Measurements from ENCODE around the gene KAZN. TPM values are rescaled to one million over a fixed set of nuclear protein-coding genes. Genes with fewer than 3 reads are reported as not detected.

The KAZN gene
- total and polyA plus RNA-seq, 2 donors = 7.2 to 8.4 TPM

- no peaks in the 10 kb centered on the region for H3K4me1 ChIP-seq (ENCODE audit: insufficient read depth)
- no peak overlapping the region for H3K4me3 ChIP-seq (ENCODE audit: low read depth, low read length)
- 72% methylated on average over 3 of the region's 3 CpGs for WGBS
- H3K27ac ChIP-seq (ENCODE audit: low read depth) = no peak overlapping the region
- no peaks in the 10 kb centered on the region for H3K36me3 ChIP-seq (ENCODE audit: insufficient read depth)
- DNase-seq (ENCODE audit: extremely low spot score) = no peak
Observed at GRCh38 chr1:14926229-14926628, 327.7 kb downstream of the KAZN start.

GRCh38 chr1:14926818-14927575, 328.5 kb downstream of the KAZN start:
- Histone ChIP-seq H3K4me1 (ENCODE audit: insufficient read depth) (no peaks in the 10 kb centered on the region), H3K4me3 (ENCODE audit: low read depth, low read length) (no peak overlapping the region), H3K36me3 (ENCODE audit: insufficient read depth) (no peaks in the 10 kb centered on the region), H3K27ac (ENCODE audit: low read depth) (no peak overlapping the region)
- DNase-seq (ENCODE audit: extremely low spot score) = no peak
- WGBS = 90% methylated on average over 12 of the region's 12 CpGs

GRCh38 chr1:14928412-14928811, 329.9 kb downstream of the KAZN start:
- Histone ChIP-seq H3K36me3 (ENCODE audit: insufficient read depth) (no peaks in the 10 kb centered on the region), H3K27ac (ENCODE audit: low read depth) (no peak overlapping the region), H3K4me1 (ENCODE audit: insufficient read depth) (no peaks in the 10 kb centered on the region), H3K4me3 (ENCODE audit: low read depth, low read length) (no peak overlapping the region)
- no peak for DNase-seq (ENCODE audit: extremely low spot score)
- 82% methylated on average over 7 of the region's 7 CpGs for WGBS

DNA sequence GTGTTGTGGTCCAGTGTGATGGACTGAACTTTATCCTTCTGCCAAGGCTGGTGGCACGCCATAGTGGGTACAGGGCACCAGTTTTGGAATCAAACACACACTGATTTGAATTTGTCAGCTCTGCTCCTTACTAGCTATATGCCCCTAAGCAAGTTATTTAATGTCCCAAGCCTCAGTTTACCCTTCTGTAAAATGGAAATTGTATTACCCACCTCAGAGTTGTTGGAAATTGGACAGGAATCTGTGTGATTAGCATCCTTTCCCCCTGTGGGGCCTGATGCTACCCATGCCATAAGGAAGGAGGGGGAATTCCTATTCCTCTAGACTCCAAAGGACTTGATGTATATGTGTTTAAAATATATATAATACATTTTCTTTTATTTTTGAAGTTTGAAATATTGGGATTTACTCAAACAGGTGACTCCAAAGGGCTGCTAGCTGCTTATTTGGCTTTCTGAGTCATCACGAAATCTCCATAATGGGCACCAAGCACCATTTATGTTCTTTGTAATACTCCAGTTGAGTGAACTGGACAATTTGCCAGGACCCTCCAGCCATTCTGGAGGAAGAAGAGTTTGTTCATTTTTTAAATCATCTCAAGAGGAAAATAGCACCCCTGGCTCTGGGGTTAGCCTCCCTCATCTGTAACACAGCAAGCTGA, 330.5 kb downstream of the KAZN start:
- H3K4me3 ChIP-seq (ENCODE audit: low read depth, low read length) = no peak overlapping the region

DNA sequence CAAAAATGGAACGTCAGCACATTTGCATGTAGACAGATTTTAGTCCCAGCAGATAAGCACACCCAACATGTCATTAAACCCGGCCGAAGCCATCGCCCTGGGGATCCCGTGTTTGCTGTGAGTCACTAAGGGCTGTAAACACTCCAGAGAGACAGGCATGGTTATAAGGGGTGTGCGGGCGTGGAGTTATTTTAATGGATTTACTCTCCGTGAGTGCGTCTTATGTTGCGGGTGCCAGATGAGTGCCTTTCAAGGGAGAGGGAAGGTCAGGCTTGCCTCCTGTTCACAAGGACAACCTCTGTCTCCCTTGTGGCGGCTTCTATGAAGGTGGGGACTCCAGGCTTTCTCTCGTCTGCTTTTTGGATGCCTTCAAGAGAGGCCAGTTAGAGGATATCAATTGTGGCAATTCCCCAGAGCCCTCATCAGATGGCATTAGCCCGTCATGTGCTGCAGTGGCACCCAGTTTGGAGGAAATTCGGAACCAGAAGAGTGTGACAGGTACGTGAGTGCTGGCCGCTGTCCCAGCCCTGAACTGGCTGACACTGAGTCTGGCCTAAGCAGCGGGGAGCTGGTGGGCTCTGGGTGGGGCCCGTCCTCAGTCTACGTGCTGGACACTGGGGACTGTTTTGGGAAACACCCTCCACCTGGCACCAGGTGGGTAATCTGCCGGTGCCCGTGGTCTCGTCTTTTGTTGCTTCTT, 331.2 kb downstream of the KAZN start:
- Histone ChIP-seq H3K27ac (ENCODE audit: low read depth) (no peak overlapping the region), H3K36me3 (ENCODE audit: insufficient read depth) (no peaks in the 10 kb centered on the region), H3K4me3 (ENCODE audit: low read depth, low read length) (no peak overlapping the region), H3K4me1 (ENCODE audit: insufficient read depth) (no peaks in the 10 kb centered on the region)
- 46% methylated on average over 22 of the region's 22 CpGs for WGBS
- peak; percentile 68 for DNase-seq (ENCODE audit: extremely low spot score)

More for the DNA sequence above, 330.5 kb downstream of the KAZN start:
- WGBS = 91% methylated on average over 2 of the region's 2 CpGs
- Histone ChIP-seq H3K27ac (ENCODE audit: low read depth) (no peak overlapping the region), H3K36me3 (ENCODE audit: insufficient read depth) (no peaks in the 10 kb centered on the region), H3K4me1 (ENCODE audit: insufficient read depth) (no peaks in the 10 kb centered on the region)
- no peak for DNase-seq (ENCODE audit: extremely low spot score)

GRCh38 chr1:14930247-14930965, 331.9 kb downstream of the KAZN start:
- no peaks in the 10 kb centered on the region for H3K4me1 ChIP-seq (ENCODE audit: insufficient read depth)
- DNase-seq (ENCODE audit: extremely low spot score) = no peak
- H3K4me3 ChIP-seq (ENCODE audit: low read depth, low read length) = no peak overlapping the region
- 77% methylated on average over 15 of the region's 15 CpGs for WGBS
- no peak overlapping the region for H3K27ac ChIP-seq (ENCODE audit: low read depth)
- H3K36me3 ChIP-seq (ENCODE audit: insufficient read depth) = no peaks in the 10 kb centered on the region

DNA sequence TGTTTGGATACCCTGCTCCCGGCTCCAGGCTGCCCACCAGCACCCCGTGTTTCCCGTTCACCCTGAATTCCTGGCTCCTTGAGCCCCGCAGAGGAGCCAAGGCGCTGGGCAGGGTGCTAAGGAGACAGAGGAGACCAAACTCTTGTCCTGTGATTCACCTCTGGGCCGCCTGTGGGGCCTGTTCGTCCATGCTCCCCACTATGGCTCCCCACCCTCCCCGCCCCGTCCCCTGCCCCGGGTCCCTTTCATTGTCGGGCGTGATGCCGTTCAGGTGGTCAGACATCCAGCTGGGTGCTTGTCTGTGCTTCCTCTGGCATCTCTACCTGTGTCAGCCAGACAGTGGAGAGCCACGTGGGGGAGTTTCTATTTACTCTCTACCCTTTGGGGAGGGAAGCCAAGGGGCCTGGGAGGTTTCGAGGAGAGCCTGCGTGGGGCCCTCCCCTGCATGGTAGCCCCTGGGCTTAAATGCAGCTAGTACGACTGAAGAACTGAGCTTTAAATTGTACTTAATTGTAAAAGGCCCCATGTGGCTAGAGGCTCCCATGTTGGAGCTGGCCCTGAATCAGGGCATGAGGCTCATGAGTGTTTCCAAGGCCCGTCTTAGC, 333.7 kb downstream of the KAZN start:
- Histone ChIP-seq H3K4me3 (ENCODE audit: low read depth, low read length) (no peak overlapping the region), H3K4me1 (ENCODE audit: insufficient read depth) (no peaks in the 10 kb centered on the region), H3K27ac (ENCODE audit: low read depth) (no peak overlapping the region), H3K36me3 (ENCODE audit: insufficient read depth) (no peaks in the 10 kb centered on the region)
- DNase-seq (ENCODE audit: extremely low spot score) = no peak
- WGBS = 94% methylated on average over 18 of the region's 18 CpGs

DNA sequence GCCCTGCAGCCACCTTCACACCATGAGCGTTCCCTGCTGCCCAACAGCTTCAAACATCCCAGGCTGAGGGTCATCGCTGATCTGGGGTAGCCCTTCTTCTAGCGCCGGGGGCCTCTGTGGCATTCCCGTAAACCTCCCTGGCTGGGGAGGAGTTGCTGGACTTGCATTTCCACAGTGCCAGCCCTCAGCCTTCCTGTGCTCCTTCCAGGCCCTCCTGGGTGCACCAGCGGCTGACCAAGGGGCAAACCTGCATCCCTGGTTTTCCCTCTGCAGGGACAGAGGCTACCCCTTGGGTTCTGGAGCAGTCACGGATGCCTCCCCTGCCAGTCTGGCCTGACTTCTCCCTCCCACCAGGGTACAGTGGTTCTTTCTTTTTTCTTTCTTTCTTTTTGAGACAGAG, 336.4 kb downstream of the KAZN start:
- 95% methylated on average over 7 of the region's 7 CpGs for WGBS
- no peak overlapping the region for H3K27ac ChIP-seq (ENCODE audit: low read depth)
- no peak overlapping the region for H3K4me3 ChIP-seq (ENCODE audit: low read depth, low read length)
- H3K36me3 ChIP-seq (ENCODE audit: insufficient read depth) = no peaks in the 10 kb centered on the region
- no peaks in the 10 kb centered on the region for H3K4me1 ChIP-seq (ENCODE audit: insufficient read depth)
- no peak for DNase-seq (ENCODE audit: extremely low spot score)

GRCh38 chr1:14936815-14937214, 338.3 kb downstream of the KAZN start:
- DNase-seq (ENCODE audit: extremely low spot score) = no peak
- Histone ChIP-seq H3K4me1 (ENCODE audit: insufficient read depth) (no peaks in the 10 kb centered on the region), H3K27ac (ENCODE audit: low read depth) (no peak overlapping the region), H3K36me3 (ENCODE audit: insufficient read depth) (no peaks in the 10 kb centered on the region), H3K4me3 (ENCODE audit: low read depth, low read length) (no peak overlapping the region)
- WGBS = 87% methylated on average over 6 of the region's 6 CpGs

DNA sequence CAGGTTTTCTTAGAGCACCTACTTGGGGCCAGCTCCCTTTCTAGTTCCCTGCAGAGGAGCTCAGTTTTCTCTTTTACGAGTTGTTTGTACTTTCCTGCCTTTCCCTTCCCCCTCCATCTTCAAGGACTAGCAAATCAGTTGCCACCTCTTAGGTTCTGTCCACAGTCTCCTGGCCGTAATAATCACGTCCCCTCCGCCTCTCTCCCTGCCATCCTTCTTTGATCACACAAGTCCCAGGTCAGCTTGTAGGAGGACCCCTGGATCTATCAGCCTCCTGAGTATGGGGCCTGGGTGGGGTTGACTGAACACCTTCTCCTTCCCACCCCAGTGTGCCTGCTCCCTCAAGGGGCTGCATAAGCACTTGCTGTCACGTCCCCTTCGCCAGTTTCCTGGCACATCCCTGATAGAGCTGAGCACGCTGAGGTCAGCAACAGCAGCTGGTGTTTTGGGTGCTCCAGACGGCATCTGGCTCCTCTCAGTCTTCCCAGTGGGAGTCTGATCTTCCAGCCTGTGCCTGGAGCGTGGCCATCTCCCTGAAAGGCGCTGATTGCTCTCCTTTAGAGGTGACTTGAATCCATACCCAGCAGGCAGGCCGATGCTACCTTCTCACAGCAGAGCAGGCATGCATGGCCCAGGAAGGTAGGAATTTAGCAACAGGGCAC, 338.9 kb downstream of the KAZN start:
- H3K36me3 ChIP-seq (ENCODE audit: insufficient read depth) = no peaks in the 10 kb centered on the region
- no peak overlapping the region for H3K4me3 ChIP-seq (ENCODE audit: low read depth, low read length)
- H3K4me1 ChIP-seq (ENCODE audit: insufficient read depth) = no peaks in the 10 kb centered on the region
- WGBS = 75% methylated on average over 11 of the region's 11 CpGs
- no peak for DNase-seq (ENCODE audit: extremely low spot score)
- no peak overlapping the region for H3K27ac ChIP-seq (ENCODE audit: low read depth)

DNA sequence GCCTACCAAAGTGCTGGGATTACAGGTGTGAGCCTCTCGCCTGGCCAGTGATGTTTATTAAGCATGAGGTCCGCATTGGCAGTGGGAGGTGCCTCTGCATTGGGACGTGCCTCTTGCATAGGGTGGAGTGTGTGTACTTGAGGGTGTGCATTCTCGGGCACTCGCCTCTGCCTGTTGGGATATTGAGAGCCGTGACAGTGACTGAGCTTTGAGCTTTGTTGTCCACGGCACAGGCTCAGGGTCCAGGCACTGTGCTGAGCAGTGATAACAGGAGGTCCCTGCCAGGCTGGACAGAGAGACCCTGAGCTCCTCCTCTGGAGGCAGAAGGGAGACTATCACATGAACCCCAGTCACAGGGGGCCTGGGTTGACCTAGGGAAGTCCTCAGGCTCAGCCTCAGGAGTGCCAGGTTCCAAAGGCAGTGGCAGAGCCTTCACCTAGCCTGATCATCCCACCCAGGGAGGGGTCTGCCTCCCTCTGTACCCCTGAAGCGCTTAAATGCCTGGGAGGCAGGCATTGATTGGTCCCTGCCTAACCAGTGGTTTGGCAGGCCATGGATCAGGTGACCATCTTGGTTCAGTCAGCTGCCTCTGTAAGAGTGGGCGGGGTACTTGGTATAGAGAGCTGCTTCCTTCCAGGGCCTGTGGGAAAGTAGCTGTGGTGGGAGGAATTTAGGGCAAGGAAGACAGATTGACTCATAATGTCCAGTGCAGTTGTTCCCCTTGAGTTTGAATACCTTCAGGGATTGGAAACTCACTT, 341.2 kb downstream of the KAZN start:
- WGBS = 80% methylated on average over 9 of the region's 9 CpGs
- no peaks in the 10 kb centered on the region for H3K4me1 ChIP-seq (ENCODE audit: insufficient read depth)
- H3K36me3 ChIP-seq (ENCODE audit: insufficient read depth) = no peaks in the 10 kb centered on the region
- H3K4me3 ChIP-seq (ENCODE audit: low read depth, low read length) = no peak overlapping the region
- DNase-seq (ENCODE audit: extremely low spot score) = no peak
- H3K27ac ChIP-seq (ENCODE audit: low read depth) = no peak overlapping the region

GRCh38 chr1:14940285-14940870, 341.9 kb downstream of the KAZN start:
- no peak for DNase-seq (ENCODE audit: extremely low spot score)
- H3K27ac ChIP-seq (ENCODE audit: low read depth) = no peak overlapping the region
- H3K4me1 ChIP-seq (ENCODE audit: insufficient read depth) = no peaks in the 10 kb centered on the region
- WGBS = 63% methylated on average over 7 of the region's 7 CpGs
- H3K4me3 ChIP-seq (ENCODE audit: low read depth, low read length) = no peak overlapping the region
- no peaks in the 10 kb centered on the region for H3K36me3 ChIP-seq (ENCODE audit: insufficient read depth)
